GM12872 (cell line): ENCODE data around the gene ZNF605.

Experiments used
- CTCF ChIP-seq: IDR thresholded peaks from 3 replicates; pipeline ENCODE4 v1.5.1; 2011; ENCODE audit warnings: low read depth, mild to moderate bottlenecking, low read length, moderate library complexity; ENCODE audit not compliant: insufficient read depth

Gene ZNF605

GRCh38 chr12:132924356-132924755, 31.8 kb downstream of the ZNF605 start:
- TF ChIP-seq CTCF = no peak

- TF ChIP-seq CTCF = no peak
Observed at GRCh38 chr12:132923356-132923909, 32.7 kb downstream of the ZNF605 start.

- no peak for TF ChIP-seq CTCF
Observed at GRCh38 chr12:132922676-132923075, 33.4 kb downstream of the ZNF605 start.

- 0 out of 3 replicates have a peak, but pooled peaks have one; percentile 18 for TF ChIP-seq CTCF
Observed at GRCh38 chr12:132921685-132922084, 34.4 kb downstream of the ZNF605 start.

GRCh38 chr12:132918680-132919079, 37.4 kb downstream of the ZNF605 start:
- TF ChIP-seq CTCF = no peak

DNA sequence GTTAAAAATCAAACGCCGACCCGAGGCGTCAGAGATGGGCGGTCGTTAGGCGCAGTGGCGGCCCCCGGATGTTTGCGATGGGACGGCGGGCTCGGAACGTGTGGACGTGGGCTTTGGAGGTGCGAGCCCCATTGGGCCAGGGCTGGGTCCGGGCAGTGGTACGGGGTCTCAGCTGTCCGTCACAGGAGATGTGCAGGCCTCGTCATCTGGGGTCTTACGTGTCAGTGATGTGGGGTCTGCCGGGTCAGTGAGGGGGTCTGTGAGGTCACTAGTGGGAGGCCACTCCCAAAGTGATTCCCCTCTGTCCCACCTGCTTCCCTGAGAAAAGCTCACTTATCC, 47.1 kb downstream of the ZNF605 start:
- TF ChIP-seq CTCF = no peak

DNA sequence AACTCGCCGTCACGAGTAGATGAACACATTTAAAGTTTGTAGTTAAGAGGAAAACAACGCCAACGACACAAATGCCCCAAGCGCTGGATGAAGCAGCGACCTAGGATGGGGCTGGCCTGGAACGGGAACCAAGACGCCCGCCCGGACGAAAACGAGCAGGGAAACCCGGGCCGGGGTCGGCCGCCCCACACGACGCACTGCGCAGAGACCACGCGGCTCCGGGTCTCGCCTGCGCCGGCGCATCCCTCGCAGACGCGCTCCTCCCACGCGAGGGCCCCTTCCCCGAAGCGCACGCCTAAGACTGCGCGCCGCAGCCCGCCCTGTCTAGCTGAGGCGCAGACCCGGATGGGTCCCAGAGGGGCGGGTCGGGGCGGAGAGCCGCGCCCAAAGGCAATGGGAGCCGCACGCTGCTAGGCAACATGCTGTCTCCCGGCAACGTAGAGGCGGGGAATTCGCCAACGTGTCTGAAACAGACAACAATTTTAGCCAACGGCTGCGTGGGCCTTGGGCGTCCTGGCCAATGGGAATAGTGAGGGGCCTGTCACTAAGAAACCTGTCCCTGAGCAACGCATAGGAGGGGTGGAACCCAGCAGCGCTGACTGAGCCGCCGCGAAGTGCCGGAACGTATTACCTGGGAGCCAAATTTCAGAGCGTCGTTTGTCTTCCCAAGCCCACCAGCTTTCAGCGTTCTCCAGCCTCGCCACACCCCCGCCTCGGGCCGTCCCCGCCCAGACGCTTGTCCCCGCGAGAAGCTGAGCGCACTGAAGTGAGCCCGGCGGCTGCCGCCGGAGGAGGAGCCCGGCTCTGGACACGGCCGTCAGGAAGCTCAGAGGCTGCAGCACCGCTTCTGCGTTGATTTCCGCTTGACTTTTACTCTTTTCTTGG, 47.7 kb downstream of the ZNF605 start:
- no peak for TF ChIP-seq CTCF
